Chondrocyte (in vitro differentiated cells): ENCODE data around the gene GABPB1. TPM values are rescaled to one million over a fixed set of nuclear protein-coding genes. Genes with fewer than 3 reads are reported as not detected.

Source experiments
- DNase-seq: peaks from one replicate; pipeline ENCODE4 v3.0.0; 2021; ENCODE audit warnings: mixed read lengths, low spot score
- H3K27ac Mint-ChIP-seq: one replicate; pipeline ENCODE4 v1.8.0; 2021; ENCODE audit warnings: mild to moderate bottlenecking, moderate library complexity, mixed read lengths; ENCODE audit not compliant: unreplicated experiment
- H3K27me3 Mint-ChIP-seq: 2 replicates; pipeline ENCODE4 v1.8.0; 2021; ENCODE audit warnings: low read depth, mixed read lengths
- H3K36me3 Mint-ChIP-seq: 2 replicates; pipeline ENCODE4 v1.8.0; 2021; ENCODE audit warnings: low read depth, mixed read lengths
- H3K4me1 Mint-ChIP-seq: 2 replicates; pipeline ENCODE4 v1.8.0; 2021; ENCODE audit warnings: low read depth, mild to moderate bottlenecking, mixed read lengths
- H3K4me3 Mint-ChIP-seq: one replicate; pipeline ENCODE4 v1.8.0; 2021; ENCODE audit warnings: mild to moderate bottlenecking, moderate library complexity, mixed read lengths; ENCODE audit not compliant: unreplicated experiment
- H3K9me3 Mint-ChIP-seq: 2 replicates; pipeline ENCODE4 v1.8.0; 2021; ENCODE audit warnings: low read depth, mixed read lengths
- total RNA-seq: library from RNA; stranded (reverse); gene quantifications from 3 replicates; pipeline ENCODE4 v1.2.1, GENCODE V29; 2021
- TF ChIP-seq, protein P1 (sequence below): fragments of 200-600 bp; sonication (generic); IDR thresholded peaks from 2 replicates; pipeline ENCODE4 v1.5.0; 2021; ENCODE audit warnings: antibody characterized with exemption, mild to moderate bottlenecking, moderate library complexity

GABPB1 gene
- total RNA-seq, 1 donor from 2014 or later = 18.1 TPM

DNA sequence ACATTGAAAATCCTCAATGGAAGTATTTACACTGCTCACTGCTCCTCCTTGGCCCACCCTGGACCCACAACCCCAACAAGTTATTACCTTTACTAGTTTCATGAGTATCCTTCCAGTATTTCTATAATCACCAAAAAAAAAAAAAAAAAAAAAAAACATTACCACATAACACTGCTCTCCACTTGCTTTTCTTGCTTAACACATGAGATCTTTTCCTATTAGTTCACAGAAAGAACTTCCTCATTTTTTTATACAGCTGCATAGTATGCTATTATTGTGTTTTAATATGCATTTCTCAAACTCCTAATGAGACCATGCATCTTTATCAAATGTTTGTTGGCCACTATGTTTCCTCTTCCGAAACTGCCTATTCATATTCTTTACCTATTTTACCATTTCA, 14.6 kb downstream of the GABPB1 start:
- Mint-ChIP-seq H3K9me3 (no peaks in the 10 kb centered on the region), H3K27me3 (no peaks in the 10 kb centered on the region), H3K4me1 (no peaks in the 10 kb centered on the region), H3K27ac (no peak overlapping the region), H3K36me3 (no peaks in the 10 kb centered on the region), H3K4me3 (no peak overlapping the region)
- DNase-seq = no peak
- TF ChIP-seq, protein P1, sequence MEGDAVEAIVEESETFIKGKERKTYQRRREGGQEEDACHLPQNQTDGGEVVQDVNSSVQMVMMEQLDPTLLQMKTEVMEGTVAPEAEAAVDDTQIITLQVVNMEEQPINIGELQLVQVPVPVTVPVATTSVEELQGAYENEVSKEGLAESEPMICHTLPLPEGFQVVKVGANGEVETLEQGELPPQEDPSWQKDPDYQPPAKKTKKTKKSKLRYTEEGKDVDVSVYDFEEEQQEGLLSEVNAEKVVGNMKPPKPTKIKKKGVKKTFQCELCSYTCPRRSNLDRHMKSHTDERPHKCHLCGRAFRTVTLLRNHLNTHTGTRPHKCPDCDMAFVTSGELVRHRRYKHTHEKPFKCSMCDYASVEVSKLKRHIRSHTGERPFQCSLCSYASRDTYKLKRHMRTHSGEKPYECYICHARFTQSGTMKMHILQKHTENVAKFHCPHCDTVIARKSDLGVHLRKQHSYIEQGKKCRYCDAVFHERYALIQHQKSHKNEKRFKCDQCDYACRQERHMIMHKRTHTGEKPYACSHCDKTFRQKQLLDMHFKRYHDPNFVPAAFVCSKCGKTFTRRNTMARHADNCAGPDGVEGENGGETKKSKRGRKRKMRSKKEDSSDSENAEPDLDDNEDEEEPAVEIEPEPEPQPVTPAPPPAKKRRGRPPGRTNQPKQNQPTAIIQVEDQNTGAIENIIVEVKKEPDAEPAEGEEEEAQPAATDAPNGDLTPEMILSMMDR = no peak

GRCh38 chr15:50339717-50340116, 15.3 kb downstream of the GABPB1 start:
- Mint-ChIP-seq H3K27ac (no peak overlapping the region), H3K27me3 (no peaks in the 10 kb centered on the region), H3K9me3 (no peaks in the 10 kb centered on the region), H3K4me1 (no peaks in the 10 kb centered on the region), H3K36me3 (no peaks in the 10 kb centered on the region), H3K4me3 (no peak overlapping the region)
- TF ChIP-seq, protein P1 = no peak
- no peak for DNase-seq

GRCh38 chr15:50335251-50335650, 19.7 kb downstream of the GABPB1 start:
- Mint-ChIP-seq H3K4me3 (no peak overlapping the region), H3K9me3 (no peaks in the 10 kb centered on the region), H3K36me3 (no peaks in the 10 kb centered on the region), H3K27ac (no peak overlapping the region), H3K27me3 (no peaks in the 10 kb centered on the region), H3K4me1 (no peaks in the 10 kb centered on the region)
- TF ChIP-seq, protein P1 = no peak
- DNase-seq = no peak

GRCh38 chr15:50333229-50333628, 21.8 kb downstream of the GABPB1 start:
- Mint-ChIP-seq H3K36me3 (no peaks in the 10 kb centered on the region), H3K27ac (no peak overlapping the region)
- TF ChIP-seq, protein P1 = no peak

DNA sequence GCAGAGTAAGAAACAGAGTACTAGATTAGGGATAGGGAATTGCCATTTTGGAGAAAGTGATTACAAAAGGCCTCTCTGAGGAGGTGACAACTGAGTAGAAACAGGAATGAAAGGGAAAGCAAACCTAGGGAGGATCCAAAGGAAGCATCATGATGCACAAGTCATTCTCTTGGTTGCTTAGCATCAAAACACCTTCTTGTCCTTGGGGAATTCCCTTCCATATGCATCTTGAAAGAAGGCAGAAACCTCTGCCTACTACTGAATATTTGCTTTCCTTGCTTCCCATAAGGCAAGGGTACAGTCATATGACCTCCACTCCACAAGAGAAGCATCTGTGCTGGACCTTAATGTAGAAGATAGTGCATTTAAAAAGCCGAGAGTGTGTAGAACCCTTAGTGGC, 24.1 kb downstream of the GABPB1 start:
- H3K27ac Mint-ChIP-seq = no peak overlapping the region
- no peak overlapping the region for H3K4me3 Mint-ChIP-seq
- no peaks in the 10 kb centered on the region for H3K4me1 Mint-ChIP-seq
- TF ChIP-seq, protein P1 = no peak
- no peak for DNase-seq
- H3K36me3 Mint-ChIP-seq = no peaks in the 10 kb centered on the region
- no peaks in the 10 kb centered on the region for H3K27me3 Mint-ChIP-seq
- no peaks in the 10 kb centered on the region for H3K9me3 Mint-ChIP-seq

More at GRCh38 chr15:50333229-50333628, 21.8 kb downstream of the GABPB1 start:
- Mint-ChIP-seq H3K4me1 (no peaks in the 10 kb centered on the region), H3K27me3 (no peaks in the 10 kb centered on the region), H3K9me3 (no peaks in the 10 kb centered on the region), H3K4me3 (no peak overlapping the region)
- no peak for DNase-seq
